GM23338 (cell line): Measurements from ENCODE around the gene TEDC1. TPM values are rescaled to one million over a fixed set of nuclear protein-coding genes. Genes with fewer than 3 reads are reported as not detected.

Experiments used
- ATAC-seq: fragments of 200-7000 bp; cut with Tn5 transposase; 3 replicates; pipeline ENCODE4 v1.9.1; 2020
- DNase-seq: peaks from one replicate; pipeline ENCODE4 v3.0.0-alpha.2; 2015; ENCODE audit warnings: low spot score
- H2AFZ ChIP-seq: fragments of 200-600 bp; sonication (generic); 2 replicates; pipeline ENCODE4 v1.8.0; 2016; ENCODE audit warnings: antibody characterized with exemption, mild to moderate bottlenecking, moderate library complexity
- H3F3A ChIP-seq: fragments of 200-600 bp; sonication (generic); replicated peaks from 2 replicates; pipeline ENCODE4 v1.8.0; 2017; ENCODE audit warnings: antibody characterized with exemption, mixed run types, low read depth
- H3K27ac ChIP-seq: fragments of 200-600 bp; sonication (generic); 2 replicates; pipeline ENCODE4 v1.6.1; 2016; ENCODE audit warnings: low read depth
- H3K27me3 ChIP-seq: fragments of 200-600 bp; sonication (generic); 2 replicates; pipeline ENCODE4 v1.8.0; 2016; ENCODE audit warnings: mild to moderate bottlenecking, mixed run types, moderate library complexity; ENCODE audit not compliant: insufficient read depth
- H3K36me3 ChIP-seq: fragments of 200-600 bp; sonication (generic); 2 replicates; pipeline ENCODE4 v1.8.0; 2016; ENCODE audit warnings: mild to moderate bottlenecking; ENCODE audit not compliant: insufficient read depth
- H3K4me1 ChIP-seq: fragments of 200-600 bp; sonication (generic); 2 replicates; pipeline ENCODE4 v1.8.0; 2016; ENCODE audit warnings: mild to moderate bottlenecking, moderate library complexity; ENCODE audit not compliant: insufficient read depth
- H3K4me2 ChIP-seq: fragments of 200-600 bp; sonication (generic); 2 replicates; pipeline ENCODE4 v1.7.1; 2017; ENCODE audit warnings: mixed run types
- H3K4me3 ChIP-seq: fragments of 200-600 bp; sonication (generic); 2 replicates; pipeline ENCODE4 v1.6.1; 2016; ENCODE audit warnings: mixed run types
- H3K79me2 ChIP-seq: fragments of 200-600 bp; sonication (generic); replicated peaks from 2 replicates; pipeline ENCODE4 v1.8.0; 2017; ENCODE audit warnings: mild to moderate bottlenecking; ENCODE audit not compliant: insufficient read depth
- H3K9me2 ChIP-seq: fragments of 200-600 bp; sonication (generic); 2 replicates; pipeline ENCODE4 v1.8.0; 2017; ENCODE audit not compliant: insufficient read depth
- H4K20me1 ChIP-seq: fragments of 200-600 bp; sonication (generic); replicated peaks from 2 replicates; pipeline ENCODE4 v1.8.0; 2017; ENCODE audit warnings: mild to moderate bottlenecking; ENCODE audit not compliant: insufficient read depth
- H3K27ac Mint-ChIP-seq: 2 replicates; pipeline ENCODE4 v1.8.0; 2020; ENCODE audit warnings: inconsistent platforms, mild to moderate bottlenecking, moderate library complexity, mixed read lengths
- H3K27me3 Mint-ChIP-seq: 3 replicates; pipeline ENCODE4 v1.8.0; 2022; ENCODE audit warnings: low read depth, mild to moderate bottlenecking, moderate library complexity, mixed read lengths, inconsistent platforms; ENCODE audit not compliant: insufficient read depth, poor library complexity
- H3K36me3 Mint-ChIP-seq: 3 replicates; pipeline ENCODE4 v1.8.0; 2021; ENCODE audit warnings: low read depth, mild to moderate bottlenecking, inconsistent platforms, moderate library complexity, mixed read lengths
- H3K4me1 Mint-ChIP-seq: 3 replicates; pipeline ENCODE4 v1.8.0; 2020; ENCODE audit warnings: mild to moderate bottlenecking, inconsistent platforms, mixed read lengths
- H3K4me3 Mint-ChIP-seq: 3 replicates; pipeline ENCODE4 v1.8.0; 2021; ENCODE audit warnings: moderate library complexity, mild to moderate bottlenecking, inconsistent platforms, mixed read lengths
- H3K9me3 Mint-ChIP-seq: 3 replicates; pipeline ENCODE4 v1.8.0; 2020; ENCODE audit warnings: moderate library complexity, mild to moderate bottlenecking, inconsistent platforms, mixed read lengths
- REST ChIP-seq: IDR thresholded peaks from one replicate; pipeline ENCODE4 v1.6.1; 2018; ENCODE audit warnings: antibody characterized with exemption; ENCODE audit not compliant: unreplicated experiment
- STAT1 ChIP-seq: IDR thresholded peaks from one replicate; pipeline ENCODE4 v1.6.1; 2016; ENCODE audit warnings: antibody characterized with exemption; ENCODE audit not compliant: unreplicated experiment
- ZNF114 ChIP-seq: fragments of 250-450 bp; sonication (Bioruptor Pico); IDR thresholded peaks from 2 replicates; pipeline ENCODE4 v1.5.0; 2020; ENCODE audit warnings: mild to moderate bottlenecking, moderate library complexity
- ZNF331 ChIP-seq: fragments of 250-450 bp; sonication (Bioruptor Pico); IDR thresholded peaks from 2 replicates; pipeline ENCODE4 v1.5.0; 2020; ENCODE audit warnings: low read depth, mild to moderate bottlenecking, moderate library complexity
- ZNF462 ChIP-seq: fragments of 250-450 bp; sonication (Bioruptor Pico); IDR thresholded peaks from 2 replicates; pipeline ENCODE4 v1.5.0; 2020; ENCODE audit warnings: mild to moderate bottlenecking, moderate library complexity
- polyA plus RNA-seq: library from polyadenylated mRNA; unstranded; fragments of >200 nt; fragmentation: Nextera tagmentation; extraction: Ambion mirVana; gene quantifications from 2 replicates; pipeline ENCODE4 v1.2.1, GENCODE V29; 2016
- total RNA-seq: library from RNA; depleted of rRNA; stranded (reverse); fragments of >200 nt; shearing (Covaris generic); gene quantifications from 2 replicates; pipeline ENCODE4 v1.2.3, GENCODE V29; 2014

TEDC1 gene
- total and polyA plus RNA-seq, 2 experiments from 2014 or later, result 5.9 to 16.3 TPM

GRCh38 chr14:105498430-105499255 lies 7.6 kb downstream of the TEDC1 start:
- Mint-ChIP-seq H3K4me3 (no peak overlapping the region), H3K4me1 (0 out of 3 replicates have a peak, but pooled peaks cover 2% of the 10 kb centered on the region), H3K36me3 (no peaks in the 10 kb centered on the region), H3K9me3 (no peaks in the 10 kb centered on the region), H3K27me3 (peaks cover 3% of the 10 kb centered on the region), H3K27ac (no peak overlapping the region)
- H3K36me3 ChIP-seq, result no peaks in the 10 kb centered on the region
- TF ChIP-seq REST, result no peak
- H3K4me2 ChIP-seq, result no peak overlapping the region
- no peaks in the 10 kb centered on the region for H4K20me1 ChIP-seq
- DNase-seq, result peak; percentile 17
- H3K4me3 ChIP-seq, result no peak overlapping the region
- H3K9me2 ChIP-seq, result no peaks in the 10 kb centered on the region
- ATAC-seq, result no peak; the same call in 1 of the 3 replicates
- H3K27ac ChIP-seq, result no peak overlapping the region
- no peaks in the 10 kb centered on the region for H3K79me2 ChIP-seq
- H3K4me1 ChIP-seq, result no peaks in the 10 kb centered on the region
- no peak overlapping the region for H2AFZ ChIP-seq
- H3F3A ChIP-seq, result no peaks in the 10 kb centered on the region
- no peaks in the 10 kb centered on the region for H3K27me3 ChIP-seq

GRCh38 chr14:105499256-105500035 lies 8.4 kb downstream of the TEDC1 start:
- Histone ChIP-seq H3K9me2 (no peaks in the 10 kb centered on the region), H3K36me3 (no peaks in the 10 kb centered on the region), H3K27me3 (no peaks in the 10 kb centered on the region), H3F3A (no peaks in the 10 kb centered on the region), H3K79me2 (no peaks in the 10 kb centered on the region), H3K4me2 (no peak overlapping the region), H3K4me1 (no peaks in the 10 kb centered on the region), H3K27ac (no peak overlapping the region), H2AFZ (no peak overlapping the region), H4K20me1 (no peaks in the 10 kb centered on the region), H3K4me3 (no peak overlapping the region)
- H3K4me1 Mint-ChIP-seq, result 0 out of 3 replicates have a peak, but pooled peaks cover 2% of the 10 kb centered on the region
- ATAC-seq (peak; percentile 51), DNase-seq (no peak)
- no peak for TF ChIP-seq ZNF114 (CRISPR knock-in tag)
- TF ChIP-seq STAT1, result no peak
- no peak for TF ChIP-seq ZNF331 (CRISPR knock-in tag)
- no peak for TF ChIP-seq REST
- no peak for TF ChIP-seq ZNF462
- peaks cover 3% of the 10 kb centered on the region for H3K27me3 Mint-ChIP-seq
- no peaks in the 10 kb centered on the region for H3K9me3 Mint-ChIP-seq
- H3K36me3 Mint-ChIP-seq, result no peaks in the 10 kb centered on the region
- H3K4me3 Mint-ChIP-seq, result no peak overlapping the region
- no peak overlapping the region for H3K27ac Mint-ChIP-seq
